GM10248 (cell line): ENCODE results near the gene PSMB2.
"Not testable (repeated sequence)": the region's sequence is repeated elsewhere in the genome, so short reads cannot be mapped to it uniquely, and the experiment has no call there.

ENCODE experiments used
- CTCF ChIA-PET: fragments of 300-600 bp; sonication (Branson Sonifier 250); formaldehyde crosslinking; extraction: SDS; loops from one replicate; lab custom pipeline; 2021; ENCODE audit warnings: antibody characterized with exemption; lab: Yijun Ruan, JAX
- POLR2A ChIA-PET: fragments of 350-650 bp; sonication (Branson Sonifier 250); formaldehyde crosslinking; extraction: SDS; loops from one replicate; lab custom pipeline; 2020; ENCODE audit warnings: antibody characterized with exemption; lab: Yijun Ruan, JAX
- DNase-seq: peaks from one replicate; pipeline ENCODE4 v3.0.0; 2012; ENCODE audit errors: extremely low spot score
- TF ChIP-seq, protein P1 (sequence below): IDR thresholded peaks from 2 replicates; pipeline ENCODE4 v1.5.1; 2012; ENCODE audit warnings: mild to moderate bottlenecking, low read depth; ENCODE audit errors: extremely low read depth, missing control alignments, control extremely low read depth

The PSMB2 gene

DNA sequence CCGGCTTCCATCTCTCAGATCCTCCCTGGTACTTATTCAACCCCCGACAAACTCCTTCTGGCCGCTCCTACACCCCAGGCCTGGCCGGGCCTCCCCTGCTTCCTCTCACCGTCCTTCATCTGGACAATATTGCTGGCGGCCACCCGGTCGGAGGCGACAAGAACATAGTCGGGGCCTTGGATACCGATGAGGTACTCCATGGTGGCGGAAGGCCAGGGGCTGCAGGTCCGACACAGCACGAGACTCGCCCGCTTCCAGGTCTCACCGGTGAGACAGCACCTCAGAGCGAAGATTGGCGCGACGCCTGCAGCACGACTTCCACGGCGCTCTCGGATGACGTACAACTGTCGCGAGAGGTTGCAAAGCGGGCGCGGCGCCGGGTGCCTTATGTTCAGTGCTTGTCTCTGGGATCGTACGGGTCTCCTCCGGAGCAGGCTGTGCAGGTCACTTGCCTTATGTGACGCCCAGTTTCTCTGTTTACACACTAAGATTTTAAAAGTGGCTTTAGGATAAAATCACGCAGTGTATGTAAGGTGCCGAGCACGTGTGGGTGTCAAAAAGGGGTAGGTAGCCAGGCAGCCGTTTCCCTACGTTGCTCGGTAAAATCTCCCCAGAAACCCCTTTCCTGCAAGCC is at the start of gene PSMB2:
Gene PSMB2, minus strand, starts transcription at position 294 of the 634 bp plus-strand sequence. Its CDS starts 94 bp downstream, at position 200.
- peak; percentile 93 for DNase-seq
- CTCF ChIA-PET = interaction anchor here (0.7 to 1.1 kb wide), 2 partner anchors 74 to 86 kb away, joined by 3 to 5 read pairs; no protein-coding TSS in a partner anchor
- TF ChIP-seq, protein P1, sequence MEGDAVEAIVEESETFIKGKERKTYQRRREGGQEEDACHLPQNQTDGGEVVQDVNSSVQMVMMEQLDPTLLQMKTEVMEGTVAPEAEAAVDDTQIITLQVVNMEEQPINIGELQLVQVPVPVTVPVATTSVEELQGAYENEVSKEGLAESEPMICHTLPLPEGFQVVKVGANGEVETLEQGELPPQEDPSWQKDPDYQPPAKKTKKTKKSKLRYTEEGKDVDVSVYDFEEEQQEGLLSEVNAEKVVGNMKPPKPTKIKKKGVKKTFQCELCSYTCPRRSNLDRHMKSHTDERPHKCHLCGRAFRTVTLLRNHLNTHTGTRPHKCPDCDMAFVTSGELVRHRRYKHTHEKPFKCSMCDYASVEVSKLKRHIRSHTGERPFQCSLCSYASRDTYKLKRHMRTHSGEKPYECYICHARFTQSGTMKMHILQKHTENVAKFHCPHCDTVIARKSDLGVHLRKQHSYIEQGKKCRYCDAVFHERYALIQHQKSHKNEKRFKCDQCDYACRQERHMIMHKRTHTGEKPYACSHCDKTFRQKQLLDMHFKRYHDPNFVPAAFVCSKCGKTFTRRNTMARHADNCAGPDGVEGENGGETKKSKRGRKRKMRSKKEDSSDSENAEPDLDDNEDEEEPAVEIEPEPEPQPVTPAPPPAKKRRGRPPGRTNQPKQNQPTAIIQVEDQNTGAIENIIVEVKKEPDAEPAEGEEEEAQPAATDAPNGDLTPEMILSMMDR = no peak
- POLR2A ChIA-PET = no interaction called here

DNA sequence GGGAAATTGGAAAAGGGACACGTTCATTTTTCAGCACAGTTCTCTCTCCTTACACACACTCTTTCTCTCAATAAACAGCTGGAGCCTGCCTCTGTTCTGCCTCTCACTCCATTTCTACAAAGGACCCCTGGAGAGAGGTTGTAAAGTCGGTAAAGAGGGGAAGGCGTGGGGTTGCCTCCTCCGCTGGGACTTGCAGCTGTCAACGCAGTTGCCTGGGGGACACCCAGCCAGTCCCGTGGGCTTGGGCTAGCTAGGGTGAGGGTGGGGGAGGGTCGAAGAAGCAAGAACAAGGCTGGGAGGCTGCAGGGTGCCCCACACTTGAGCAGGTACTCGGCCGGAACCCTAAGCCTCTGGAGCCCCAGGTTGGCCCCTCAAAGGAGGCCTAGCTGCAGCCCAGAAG is 49.8 kb upstream of the PSMB2 start:
- no peak for DNase-seq
- CTCF ChIA-PET = interaction anchor here (1.0 to 2.6 kb wide), 2 partner anchors 24 to 36 kb away, joined by 4 to 12 read pairs; no protein-coding TSS in a partner anchor
- POLR2A ChIA-PET = no interaction called here
- TF ChIP-seq, protein P1 = no peak

DNA sequence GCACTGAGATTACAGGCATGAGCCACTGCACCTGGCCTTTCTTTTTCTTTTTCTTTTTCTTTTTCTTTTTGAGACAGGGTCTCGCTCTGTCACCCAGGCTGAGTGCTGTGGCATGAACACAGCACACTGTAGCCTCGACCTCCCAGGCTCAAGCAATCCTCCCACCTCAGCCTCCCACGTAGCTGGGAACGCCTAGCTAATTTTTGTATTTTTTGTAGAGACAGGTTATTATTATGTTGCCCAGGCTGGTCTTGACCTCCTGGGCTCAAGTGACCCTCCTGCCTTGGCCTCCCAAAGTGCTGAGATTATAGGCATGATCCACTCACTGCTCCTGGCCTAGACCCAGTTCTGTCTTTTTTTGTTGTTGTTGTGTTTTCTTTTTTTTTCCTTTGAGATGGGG is 48.8 kb upstream of the PSMB2 start:
- ChIA-PET POLR2A (interaction anchor here (0.7 kb wide), 1 partner anchor 30 kb away, joined by 3 read pairs; no protein-coding TSS in a partner anchor), CTCF (interaction anchor here (2.6 kb wide), 1 partner anchor 25 kb away, joined by 12 read pairs; no protein-coding TSS in a partner anchor)
- DNase-seq = not testable (repeated sequence)

DNA sequence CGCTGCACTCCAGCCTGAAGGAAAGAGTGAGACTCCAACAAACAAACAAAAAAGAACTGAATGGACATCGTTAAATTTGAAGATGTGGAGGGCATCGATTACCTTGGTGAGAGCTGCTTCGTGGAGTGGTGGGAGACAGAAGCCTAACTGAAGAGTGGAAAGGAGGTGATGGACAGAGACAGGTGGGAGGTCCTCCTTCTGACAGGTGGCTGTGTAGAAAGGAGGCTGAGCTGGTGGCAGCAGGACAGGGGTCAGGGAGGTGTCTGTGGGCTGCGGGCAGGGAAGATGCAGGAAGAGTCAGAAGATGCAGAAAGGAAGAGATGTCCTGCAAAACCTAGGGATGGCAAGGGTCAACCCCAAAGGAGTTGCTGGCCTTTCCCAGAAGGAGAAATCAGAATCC is 46.8 kb upstream of the PSMB2 start:
- POLR2A ChIA-PET = no interaction called here
- CTCF ChIA-PET = interaction anchor here (4.5 kb wide), 1 partner anchor 27 kb away, joined by 27 read pairs; no protein-coding TSS in a partner anchor
- no peak for DNase-seq
- TF ChIP-seq, protein P1 = no peak

DNA sequence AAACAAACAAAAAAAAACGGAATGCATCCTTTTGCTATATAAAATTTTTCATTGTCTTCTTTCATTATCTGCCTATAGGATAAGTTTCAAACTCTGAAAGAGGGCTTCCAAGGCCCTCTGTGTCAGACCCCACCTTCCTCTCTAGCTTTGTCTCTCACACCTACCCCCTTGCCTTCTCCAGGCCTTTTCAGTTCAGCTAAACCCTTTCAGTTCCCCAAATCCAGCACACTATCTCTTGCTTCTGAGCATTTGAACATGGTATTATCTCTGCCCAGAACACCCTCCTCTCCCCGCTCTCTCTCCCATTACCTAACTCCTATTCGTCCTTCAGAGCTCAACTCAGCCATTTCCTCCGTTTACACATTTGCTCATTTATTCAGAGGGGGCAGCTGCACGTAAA is 41.7 kb upstream of the PSMB2 start:
- CTCF ChIA-PET = no interaction called here
- POLR2A ChIA-PET = interaction anchor here (0.7 kb wide), 1 partner anchor 1459 kb away, joined by 4 read pairs; no protein-coding TSS in a partner anchor
- DNase-seq = peak; percentile 25
- TF ChIP-seq, protein P1 = no peak

DNA sequence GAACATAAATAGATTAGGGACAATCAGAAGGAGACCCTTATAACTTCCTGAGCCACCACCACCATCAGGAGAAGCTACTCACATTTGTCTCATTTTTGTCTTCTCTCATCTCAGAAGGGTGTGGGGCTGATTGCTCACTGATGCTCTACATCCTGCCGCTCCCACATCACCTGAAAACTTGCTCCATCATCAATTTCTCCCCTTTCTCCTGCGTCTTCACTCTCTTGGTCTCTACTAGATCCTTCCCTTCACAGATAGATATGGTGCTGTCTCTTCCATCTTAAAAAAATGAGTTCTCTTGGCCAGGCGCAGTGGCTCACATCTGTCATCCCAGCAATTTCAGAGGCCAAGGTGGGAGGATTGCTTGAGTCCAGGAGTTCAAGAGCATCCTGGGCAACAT is 38.9 kb upstream of the PSMB2 start:
- ChIA-PET CTCF (interaction anchor here (1.8 kb wide), 1 partner anchor 25 kb away, joined by 3 read pairs; no protein-coding TSS in a partner anchor), POLR2A (no interaction called here)
- no peak for DNase-seq
- TF ChIP-seq, protein P1 = no peak

DNA sequence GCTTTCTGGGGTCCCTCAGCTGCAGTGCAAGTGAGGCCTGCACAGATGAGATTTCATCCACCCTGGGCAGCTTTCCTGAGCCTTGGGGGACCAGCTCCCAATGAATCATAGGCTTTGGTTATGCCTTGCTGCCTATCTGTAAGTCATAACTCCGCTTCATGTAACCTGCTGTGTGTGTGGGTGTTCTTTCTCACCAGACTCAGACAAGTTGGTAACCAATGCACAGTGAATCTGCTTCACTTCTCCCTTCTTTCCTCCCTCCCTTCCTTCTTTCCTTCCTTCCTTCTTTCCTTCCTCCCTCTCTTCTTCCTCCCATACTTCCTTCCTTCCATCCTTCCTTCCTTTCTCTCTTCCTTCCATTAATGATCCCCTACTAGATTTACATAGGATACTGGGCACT is 34.4 kb upstream of the PSMB2 start:
- TF ChIP-seq, protein P1 = no peak
- POLR2A ChIA-PET = no interaction called here
- DNase-seq = no peak
- CTCF ChIA-PET = interaction anchor here (1.3 to 2.5 kb wide), 3 partner anchors 9 to 51 kb away, joined by 4 to 7 read pairs (median 4); no protein-coding TSS in a partner anchor
